T-helper 22 cell (primary cell): ENCODE results near the gene OR5D13.

Source experiments
- DNase-seq: peaks from one replicate; pipeline ENCODE4 v3.0.0-alpha.2; 2020; ENCODE audit warnings: low read depth

The OR5D13 gene, protein sequence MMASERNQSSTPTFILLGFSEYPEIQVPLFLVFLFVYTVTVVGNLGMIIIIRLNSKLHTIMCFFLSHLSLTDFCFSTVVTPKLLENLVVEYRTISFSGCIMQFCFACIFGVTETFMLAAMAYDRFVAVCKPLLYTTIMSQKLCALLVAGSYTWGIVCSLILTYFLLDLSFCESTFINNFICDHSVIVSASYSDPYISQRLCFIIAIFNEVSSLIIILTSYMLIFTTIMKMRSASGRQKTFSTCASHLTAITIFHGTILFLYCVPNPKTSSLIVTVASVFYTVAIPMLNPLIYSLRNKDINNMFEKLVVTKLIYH

DNA sequence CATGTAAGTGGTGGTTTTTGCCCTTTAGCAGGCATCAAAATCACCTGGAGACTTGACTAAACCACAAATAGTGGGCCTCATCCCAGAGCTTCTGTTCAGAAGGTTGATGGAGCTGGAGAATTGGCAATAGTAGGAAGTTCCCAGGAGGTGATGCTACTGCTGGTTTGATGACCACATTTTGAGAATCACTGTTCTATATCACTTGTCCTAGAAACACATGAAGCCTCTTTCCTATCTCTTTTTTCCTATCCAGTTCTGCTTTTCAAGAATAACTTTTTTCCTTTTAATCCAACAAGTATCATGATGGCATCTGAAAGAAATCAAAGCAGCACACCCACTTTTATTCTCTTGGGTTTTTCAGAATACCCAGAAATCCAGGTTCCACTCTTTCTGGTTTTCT is at the start of gene OR5D13:
TSS of gene OR5D13 (plus strand) at position 301 of the 400 bp plus-strand sequence. CDS start at position 301, 0 bp downstream.
- DNase-seq: no peak

DNA sequence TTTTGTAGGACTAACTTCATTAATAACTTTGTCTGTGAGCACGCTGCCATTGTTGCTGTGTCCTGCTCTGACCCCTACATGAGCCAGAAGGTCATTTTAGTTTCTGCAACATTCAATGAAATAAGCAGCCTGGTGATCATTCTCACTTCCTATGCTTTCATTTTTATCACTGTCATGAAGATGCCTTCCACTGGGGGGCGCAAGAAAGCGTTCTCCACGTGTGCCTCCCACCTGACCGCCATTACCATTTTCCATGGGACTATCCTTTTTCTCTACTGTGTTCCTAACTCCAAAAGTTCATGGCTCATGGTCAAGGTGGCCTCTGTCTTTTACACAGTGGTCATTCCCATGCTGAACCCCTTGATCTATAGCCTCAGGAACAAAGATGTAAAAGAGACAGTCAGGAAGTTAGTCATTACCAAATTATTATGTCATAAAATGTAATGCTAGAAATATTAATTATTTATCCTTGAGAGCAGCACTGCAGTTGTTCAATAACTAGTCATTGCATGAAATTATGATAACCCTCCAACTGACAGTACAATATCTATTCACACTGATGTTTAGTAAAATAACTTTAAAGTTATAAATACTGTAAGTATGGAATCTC is 46.4 kb upstream of the OR5D13 start:
- no peak for DNase-seq

DNA sequence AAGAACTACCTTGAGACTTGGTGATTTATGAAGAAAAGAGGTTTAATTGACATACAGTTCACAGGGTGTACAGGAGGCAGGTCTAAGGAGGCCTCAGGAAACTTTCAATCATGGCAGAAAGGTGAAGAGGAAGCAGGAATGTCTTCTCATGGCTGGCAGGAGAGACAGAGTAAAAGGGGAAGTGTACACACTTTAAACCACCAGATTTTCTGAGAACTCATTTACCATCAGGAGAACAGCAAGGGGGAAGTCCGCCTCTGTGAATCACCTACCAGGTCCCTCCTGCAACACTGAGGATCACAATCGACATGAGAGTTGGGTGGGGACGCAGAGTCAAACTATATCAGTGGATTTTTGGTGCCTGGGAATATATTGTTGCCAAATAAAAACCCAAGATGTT is 40.3 kb upstream of the OR5D13 start:
- no peak for DNase-seq

DNA sequence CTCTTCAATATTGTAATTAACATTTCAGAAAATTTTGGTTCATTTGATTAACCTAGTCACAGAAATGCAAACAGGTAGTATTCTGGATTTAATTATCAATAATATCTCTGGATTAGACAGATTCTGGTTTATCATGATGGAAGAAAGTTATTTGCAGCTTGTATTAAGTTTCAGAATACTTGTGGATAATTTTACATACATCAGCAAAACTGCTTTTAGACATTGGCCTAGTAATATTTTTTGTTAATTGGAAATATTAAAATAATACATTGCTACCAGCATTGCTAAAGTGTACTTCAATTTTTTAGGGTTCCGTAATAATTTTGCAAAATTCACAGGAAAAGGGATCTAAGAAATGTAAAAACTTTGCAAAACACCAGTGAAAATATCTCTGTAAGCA is 18.4 kb downstream of the OR5D13 start:
- no peak for DNase-seq

DNA sequence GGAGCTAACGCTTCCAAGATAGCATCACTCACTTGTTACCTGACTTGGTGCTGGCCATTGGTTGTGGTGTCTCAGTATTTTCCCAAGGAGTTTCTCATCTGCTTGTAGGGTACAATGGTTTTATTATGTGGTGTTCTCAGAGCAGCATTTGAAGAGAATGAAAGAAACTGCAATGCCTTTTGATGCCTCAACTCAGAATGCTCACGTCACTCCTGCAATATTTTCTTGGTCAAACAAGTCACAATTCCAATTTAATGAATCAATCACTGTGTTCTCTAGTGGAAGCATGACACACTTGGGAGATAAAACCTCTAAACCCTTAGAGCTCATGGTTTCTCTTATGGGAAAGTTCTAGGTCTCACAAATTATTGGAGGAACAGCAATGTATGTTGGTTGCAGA is 20.1 kb downstream of the OR5D13 start:
- DNase-seq: no peak

DNA sequence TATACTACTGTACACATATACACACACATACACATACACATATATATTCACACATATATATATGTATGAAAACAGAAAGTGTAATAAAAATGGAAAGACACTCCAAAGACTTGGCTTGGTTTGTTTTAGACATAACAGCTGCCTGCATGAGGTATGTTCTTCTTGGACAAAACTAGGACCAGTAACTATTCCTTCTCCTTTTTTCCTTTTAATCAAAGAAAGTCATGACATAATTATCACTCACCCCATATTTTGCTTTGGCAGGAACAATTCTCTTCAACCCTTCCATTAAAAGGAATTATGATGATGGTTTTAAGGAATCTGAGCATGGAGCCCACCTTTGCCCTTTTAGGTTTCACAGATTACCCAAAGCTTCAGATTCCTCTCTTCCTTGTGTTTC is 22.0 kb downstream of the OR5D13 start, which contains the start of gene OR5D14:
TSS of gene OR5D14 (plus strand) at position 301 of the 400 bp plus-strand sequence. CDS start at position 301, 0 bp downstream.
- no peak for DNase-seq

DNA sequence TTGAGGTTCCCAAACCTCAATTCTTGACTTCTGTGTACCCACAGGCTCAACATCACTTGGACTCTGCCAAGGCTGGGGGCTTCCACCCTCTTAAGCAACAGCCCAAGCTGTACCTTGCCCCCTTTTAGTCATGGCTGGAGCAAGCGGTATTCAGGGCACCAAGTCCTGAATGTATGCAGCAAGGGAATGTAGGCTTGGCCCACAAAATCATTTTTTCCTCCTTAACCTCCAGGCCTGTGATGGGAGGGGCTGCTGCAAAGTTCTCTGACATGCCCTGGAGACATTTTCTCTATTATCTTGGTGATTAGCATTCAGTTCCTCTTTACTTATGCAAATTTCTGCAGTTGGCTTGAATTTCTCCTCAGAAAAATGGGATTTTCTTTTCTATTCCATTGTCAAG is 33.0 kb downstream of the OR5D13 start:
- DNase-seq: no peak

DNA sequence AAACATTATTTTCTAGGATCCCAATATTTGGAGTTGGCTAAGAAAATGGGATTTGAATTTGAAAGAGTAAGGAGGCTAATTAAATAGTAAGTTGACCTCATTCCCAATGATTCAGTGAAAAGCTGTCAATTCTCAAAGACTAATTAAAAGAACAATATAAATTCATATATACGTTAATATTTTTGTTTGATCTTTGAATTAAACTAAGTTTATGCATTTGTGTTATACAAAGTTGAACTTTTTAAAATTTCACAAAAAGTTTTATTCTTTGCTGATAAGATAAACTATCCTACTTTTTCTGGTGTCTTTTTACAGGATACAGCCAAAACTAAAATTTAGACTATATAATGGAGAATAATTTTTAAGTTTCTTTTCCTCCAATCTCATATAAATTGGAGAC is 37.8 kb downstream of the OR5D13 start, which contains the start of gene OR5L1:
TSS of gene OR5L1 (plus strand) at position 301 of the 400 bp plus-strand sequence. CDS start 100 bp downstream, outside the sequence.
- no peak for DNase-seq

DNA sequence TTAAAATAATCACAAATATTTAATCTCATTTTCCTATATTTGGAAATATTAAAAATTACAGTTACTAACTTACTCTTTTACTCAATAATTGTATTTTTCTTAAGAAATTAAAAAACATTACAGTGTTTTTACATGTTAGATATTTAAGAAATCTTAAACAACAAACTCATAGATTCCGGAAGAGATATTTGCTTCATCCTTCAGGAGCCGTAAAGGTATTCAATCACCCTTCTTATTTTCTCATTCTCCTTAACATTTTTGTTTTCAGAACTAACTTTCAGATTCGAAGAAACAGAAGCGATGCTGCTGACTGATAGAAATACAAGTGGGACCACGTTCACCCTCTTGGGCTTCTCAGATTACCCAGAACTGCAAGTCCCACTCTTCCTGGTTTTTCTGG is 46.1 kb downstream of the OR5D13 start, which contains the start of gene OR5D18:
TSS of gene OR5D18 (plus strand) at position 301 of the 400 bp plus-strand sequence. CDS start at position 301, 0 bp downstream.
- no peak for DNase-seq
